MM.1S (cell line): ENCODE measurements around the gene STK32C.

Experiments used
- CTCF ChIP-seq: fragments of 300-600 bp; sonication (generic); IDR thresholded peaks from 2 replicates; pipeline ENCODE4 v1.5.1; 2016; ENCODE audit warnings: antibody characterized with exemption, low read length, mixed read lengths
- EZH2 ChIP-seq: fragments of 300-600 bp; sonication (generic); optimal IDR thresholded peaks from 2 replicates; pipeline ENCODE3; 2017; ENCODE audit warnings: low read depth, mild to moderate bottlenecking, antibody characterized with exemption, low read length, mixed read lengths

- TF ChIP-seq EZH2 (no peak), CTCF (no peak)
Observed at GRCh38 chr10:132198068-132198370, 109.7 kb downstream of the STK32C start.
